ENCODE data around the gene SEC14L5. TPM values are rescaled to one million over a fixed set of nuclear protein-coding genes. Genes with fewer than 3 reads are reported as not detected.

Gene SEC14L5
- polyA plus RNA-seq, 3 donors, result 0.03 TPM; not detected in 2

GRCh38 chr16:4947722-4948503 is 10.2 kb upstream of the SEC14L5 start:
- Mint-ChIP-seq H3K27me3 (ENCODE audit: low read depth in 3 of 3) (peaks cover 3 to 23% (median 17%) of the 10 kb centered on the region in 3 donors), H3K4me3 (peak overlapping the region; percentile 63 to 82), H3K36me3 (no peaks in the 10 kb centered on the region), H3K9me3 (no peaks in the 10 kb centered on the region), H3K4me1 (peaks cover 29% of the 10 kb centered on the region), H3K27ac (peak overlapping the region in 5 of 7 donors; percentile 5 to 76 (median 50))
- peak overlapping the region in 1 of 2 donors; percentile 37 for H3K27ac ChIP-seq (ENCODE audit: low read depth in 1 of 2, low read length in 2 of 2)
- no peaks in the 10 kb centered on the region for H3K79me2 ChIP-seq (ENCODE audit: insufficient read depth, low read length)
- H3K36me3 ChIP-seq (replicated peaks in 1 of 2; ENCODE audit: control insufficient read depth in 1 of 2, insufficient read depth in 2 of 2, low read length in 2 of 2), result no peaks in the 10 kb centered on the region
- WGBS (ENCODE audit: insufficient coverage), result 9% methylated on average over 8 of the region's 16 CpGs
- H3K4me3 ChIP-seq (replicated peaks in 1 of 3; ENCODE audit: low read depth in 2 of 3, low read length in 3 of 3), result peak overlapping the region in 1 of 3 experiments; percentile 46
- DNase-seq, result peak; percentile 39 to 57 (median 43)
- H3K4me2 ChIP-seq (replicated peaks; ENCODE audit: extremely low read depth, low read length, poor library complexity, severe bottlenecking), result peak overlapping the region; percentile 51
- no peaks in the 10 kb centered on the region for H3K9me3 ChIP-seq (replicated peaks in 1 of 2; ENCODE audit: control insufficient read depth in 1 of 2, insufficient read depth in 1 of 2, low read length in 2 of 2)
- peak overlapping the region; percentile 66 for H2AFZ ChIP-seq (ENCODE audit: insufficient read depth, low read depth, low read length, poor library complexity, severe bottlenecking)
- TF ChIP-seq, protein P1, sequence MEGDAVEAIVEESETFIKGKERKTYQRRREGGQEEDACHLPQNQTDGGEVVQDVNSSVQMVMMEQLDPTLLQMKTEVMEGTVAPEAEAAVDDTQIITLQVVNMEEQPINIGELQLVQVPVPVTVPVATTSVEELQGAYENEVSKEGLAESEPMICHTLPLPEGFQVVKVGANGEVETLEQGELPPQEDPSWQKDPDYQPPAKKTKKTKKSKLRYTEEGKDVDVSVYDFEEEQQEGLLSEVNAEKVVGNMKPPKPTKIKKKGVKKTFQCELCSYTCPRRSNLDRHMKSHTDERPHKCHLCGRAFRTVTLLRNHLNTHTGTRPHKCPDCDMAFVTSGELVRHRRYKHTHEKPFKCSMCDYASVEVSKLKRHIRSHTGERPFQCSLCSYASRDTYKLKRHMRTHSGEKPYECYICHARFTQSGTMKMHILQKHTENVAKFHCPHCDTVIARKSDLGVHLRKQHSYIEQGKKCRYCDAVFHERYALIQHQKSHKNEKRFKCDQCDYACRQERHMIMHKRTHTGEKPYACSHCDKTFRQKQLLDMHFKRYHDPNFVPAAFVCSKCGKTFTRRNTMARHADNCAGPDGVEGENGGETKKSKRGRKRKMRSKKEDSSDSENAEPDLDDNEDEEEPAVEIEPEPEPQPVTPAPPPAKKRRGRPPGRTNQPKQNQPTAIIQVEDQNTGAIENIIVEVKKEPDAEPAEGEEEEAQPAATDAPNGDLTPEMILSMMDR (IDR thresholded peaks at IDR 0.05), result no peak
- peaks cover 20 to 32% of the 10 kb centered on the region in 2 donors for H3K4me1 ChIP-seq (ENCODE audit: control insufficient read depth in 1 of 2, insufficient read depth in 2 of 2, low read length in 2 of 2)
- peak overlapping the region; percentile 22 for H3K9ac ChIP-seq (ENCODE audit: insufficient read depth, low read length, poor library complexity, severe bottlenecking)
- H3K27me3 ChIP-seq (ENCODE audit: control insufficient read depth in 2 of 2, insufficient read depth in 2 of 2, low read length in 2 of 2), result no peaks in the 10 kb centered on the region
- intact Hi-C loops (cut with micrococcal nuclease), result no loop called here
- H4K20me1 ChIP-seq (ENCODE audit: insufficient read depth, low read length), result no peaks in the 10 kb centered on the region

- Histone ChIP-seq H2AFZ (ENCODE audit: insufficient read depth, low read depth, low read length, poor library complexity, severe bottlenecking) (no peak overlapping the region), H3K4me2 (replicated peaks; ENCODE audit: extremely low read depth, low read length, poor library complexity, severe bottlenecking) (no peak overlapping the region), H3K4me3 (replicated peaks in 1 of 3; ENCODE audit: low read depth in 2 of 3, low read length in 3 of 3) (no peak overlapping the region), H3K36me3 (replicated peaks in 1 of 2; ENCODE audit: control insufficient read depth in 1 of 2, insufficient read depth in 2 of 2, low read length in 2 of 2) (no peaks in the 10 kb centered on the region), H3K27ac (ENCODE audit: low read depth in 1 of 2, low read length in 2 of 2) (no peak overlapping the region), H3K9ac (ENCODE audit: insufficient read depth, low read length, poor library complexity, severe bottlenecking) (peak overlapping the region; percentile 25), H4K20me1 (ENCODE audit: insufficient read depth, low read length) (no peaks in the 10 kb centered on the region), H3K27me3 (ENCODE audit: control insufficient read depth in 2 of 2, insufficient read depth in 2 of 2, low read length in 2 of 2) (no peaks in the 10 kb centered on the region), H3K4me1 (ENCODE audit: control insufficient read depth in 1 of 2, insufficient read depth in 2 of 2, low read length in 2 of 2) (peaks cover 20 to 32% of the 10 kb centered on the region in 2 donors), H3K9me3 (replicated peaks in 1 of 2; ENCODE audit: control insufficient read depth in 1 of 2, insufficient read depth in 1 of 2, low read length in 2 of 2) (no peaks in the 10 kb centered on the region), H3K79me2 (ENCODE audit: insufficient read depth, low read length) (no peaks in the 10 kb centered on the region)
- Mint-ChIP-seq H3K9me3 (peaks cover 0 to 2% (median 0%) of the 10 kb centered on the region in 7 donors), H3K4me1 (peaks cover 29% of the 10 kb centered on the region), H3K27me3 (ENCODE audit: low read depth in 3 of 3) (peaks cover 4 to 28% (median 17%) of the 10 kb centered on the region in 3 donors), H3K27ac (no peak overlapping the region), H3K4me3 (no peak overlapping the region), H3K36me3 (no peaks in the 10 kb centered on the region)
- TF ChIP-seq, protein P1 (IDR thresholded peaks at IDR 0.05), result no peak
- intact Hi-C loops (cut with micrococcal nuclease), result no loop called here
- DNase-seq, result no peak
- 83% methylated on average over 16 of the region's 16 CpGs for whole genome bisulfite sequencing (ENCODE audit: insufficient coverage)
Observed at GRCh38 chr16:4948903-4949766, 9.0 kb upstream of the SEC14L5 start.

Data from CD14-positive monocyte (primary cell).